Astrocyte (in vitro differentiated cells and primary cell): ENCODE measurements around the gene MRPL46. TPM values are rescaled to one million over a fixed set of nuclear protein-coding genes. Genes with fewer than 3 reads are reported as not detected.

Source experiments
- DNase-seq: peaks from one replicate; pipeline ENCODE4 v3.0.0-alpha.2; 2010; ENCODE audit warnings: low read depth
- FAIRE-seq: peaks from 2 replicates; lab custom pipeline; 2011; peaks lifted over from hg19 to GRCh38; lab: Jason Lieb, UNC
- H2AFZ ChIP-seq: 2 replicates; pipeline ENCODE4 v1.6.0; 2012; ENCODE audit warnings: low read depth, low read length, inconsistent platforms
- H3K27ac ChIP-seq: 2 replicates; pipeline ENCODE4 v1.5.1; 2011; ENCODE audit warnings: low read depth, low read length, inconsistent platforms
- H3K27me3 ChIP-seq: 2 replicates; pipeline ENCODE4 v1.6.0; 2011; ENCODE audit warnings: low read length, inconsistent platforms; ENCODE audit not compliant: insufficient read depth
- H3K36me3 ChIP-seq: 2 replicates; pipeline ENCODE4 v1.5.1; 2011; ENCODE audit warnings: low read length, inconsistent platforms; ENCODE audit not compliant: insufficient read depth
- H3K4me1 ChIP-seq: 2 replicates; pipeline ENCODE4 v1.5.1; 2011; ENCODE audit warnings: low read length, inconsistent platforms; ENCODE audit not compliant: insufficient read depth
- H3K4me2 ChIP-seq: 2 replicates; pipeline ENCODE4 v1.6.0; 2012; ENCODE audit warnings: low read length, inconsistent platforms
- H3K4me3 ChIP-seq: 2 replicates; pipeline ENCODE4 v1.5.1; 2011; ENCODE audit warnings: low read depth, mild to moderate bottlenecking, low read length, inconsistent platforms; ENCODE audit not compliant: insufficient read depth
- H3K79me2 ChIP-seq: 2 replicates; pipeline ENCODE4 v1.6.0; 2012; ENCODE audit warnings: mild to moderate bottlenecking, low read length, inconsistent platforms; ENCODE audit not compliant: insufficient read depth
- H3K9ac ChIP-seq: 2 replicates; pipeline ENCODE4 v1.6.0; 2012; ENCODE audit warnings: mild to moderate bottlenecking, low read length, inconsistent platforms
- H3K9me3 ChIP-seq: 2 replicates; pipeline ENCODE4 v1.5.1; 2012; ENCODE audit warnings: low read depth, mild to moderate bottlenecking, low read length, inconsistent platforms; ENCODE audit not compliant: insufficient read depth
- H4K20me1 ChIP-seq: 2 replicates; pipeline ENCODE4 v1.6.0; 2012; ENCODE audit warnings: low read length, inconsistent platforms; ENCODE audit not compliant: insufficient read depth
- H3K27ac Mint-ChIP-seq: one replicate; pipeline ENCODE4 v1.8.0; 2021; ENCODE audit warnings: mild to moderate bottlenecking, mixed read lengths; ENCODE audit not compliant: unreplicated experiment
- H3K27me3 Mint-ChIP-seq: one replicate; pipeline ENCODE4 v1.8.0; 2021; ENCODE audit warnings: low read depth, mixed read lengths; ENCODE audit not compliant: unreplicated experiment
- H3K36me3 Mint-ChIP-seq: one replicate; pipeline ENCODE4 v1.8.0; 2021; ENCODE audit warnings: low read depth, mixed read lengths; ENCODE audit not compliant: unreplicated experiment
- H3K4me1 Mint-ChIP-seq: one replicate; pipeline ENCODE4 v1.8.0; 2021; ENCODE audit warnings: low read depth, mixed read lengths; ENCODE audit not compliant: unreplicated experiment
- H3K4me3 Mint-ChIP-seq: one replicate; pipeline ENCODE4 v1.8.0; 2021; ENCODE audit warnings: mild to moderate bottlenecking, moderate library complexity, mixed read lengths; ENCODE audit not compliant: unreplicated experiment
- H3K9me3 Mint-ChIP-seq: one replicate; pipeline ENCODE4 v1.8.0; 2021; ENCODE audit warnings: mild to moderate bottlenecking, mixed read lengths; ENCODE audit not compliant: unreplicated experiment
- CTCF ChIP-seq: IDR thresholded peaks from 2 replicates; pipeline ENCODE4 v1.5.1; 2011; ENCODE audit warnings: low read depth, mild to moderate bottlenecking, inconsistent platforms, low read length, moderate library complexity; ENCODE audit not compliant: insufficient read depth
- EZH2 ChIP-seq: IDR thresholded peaks from 2 replicates; pipeline ENCODE4 v1.6.1; 2012; ENCODE audit warnings: mild to moderate bottlenecking, low read length, inconsistent platforms; ENCODE audit not compliant: insufficient read depth
- total RNA-seq: library from RNA; stranded (reverse); gene quantifications from 2 replicates; pipeline ENCODE4 v1.2.1, GENCODE V29; 2021

The MRPL46 gene
- total RNA-seq, 1 donor from 2014 or later = 24.3 TPM

GRCh38 chr15:88447741-88448140 is 19.4 kb downstream of the MRPL46 start:
- Mint-ChIP-seq H3K27ac (no peak overlapping the region), H3K9me3 (peaks cover 2% of the 10 kb centered on the region), H3K27me3 (peaks cover 30% of the 10 kb centered on the region), H3K4me3 (no peak overlapping the region), H3K4me1 (no peaks in the 10 kb centered on the region), H3K36me3 (no peaks in the 10 kb centered on the region)
- no peaks in the 10 kb centered on the region for H4K20me1 ChIP-seq
- DNase-seq (no peak), FAIRE-seq (no peak)
- TF ChIP-seq EZH2 = no peak
- no peak for TF ChIP-seq CTCF
- H3K4me3 ChIP-seq = no peak overlapping the region
- H2AFZ ChIP-seq = no peak overlapping the region
- H3K36me3 ChIP-seq = no peaks in the 10 kb centered on the region
- no peak overlapping the region for H3K4me2 ChIP-seq
- H3K4me1 ChIP-seq = no peaks in the 10 kb centered on the region
- no peaks in the 10 kb centered on the region for H3K9me3 ChIP-seq
- no peak overlapping the region for H3K27ac ChIP-seq
- no peak overlapping the region for H3K9ac ChIP-seq
- no peaks in the 10 kb centered on the region for H3K79me2 ChIP-seq
- no peaks in the 10 kb centered on the region for H3K27me3 ChIP-seq

GRCh38 chr15:88447206-88447605 is 20.0 kb downstream of the MRPL46 start:
- FAIRE-seq = no peak
- peaks cover 30% of the 10 kb centered on the region for H3K27me3 Mint-ChIP-seq

More at GRCh38 chr15:88447206-88447605, 20.0 kb downstream of the MRPL46 start:
- Histone ChIP-seq H3K9ac (no peak overlapping the region), H3K36me3 (no peaks in the 10 kb centered on the region), H3K27me3 (no peaks in the 10 kb centered on the region), H3K4me1 (no peaks in the 10 kb centered on the region), H2AFZ (no peak overlapping the region), H3K27ac (no peak overlapping the region), H3K9me3 (no peaks in the 10 kb centered on the region), H3K4me2 (no peak overlapping the region), H3K79me2 (no peaks in the 10 kb centered on the region), H3K4me3 (no peak overlapping the region), H4K20me1 (no peaks in the 10 kb centered on the region)
- Mint-ChIP-seq H3K36me3 (no peaks in the 10 kb centered on the region), H3K4me3 (no peak overlapping the region), H3K4me1 (no peaks in the 10 kb centered on the region), H3K9me3 (peaks cover 2% of the 10 kb centered on the region), H3K27ac (no peak overlapping the region)
- DNase-seq = no peak
- TF ChIP-seq CTCF (no peak), EZH2 (no peak)
